WI38 (cell line): Measurements from ENCODE around the gene NFASC.

ENCODE experiments used
- H3K4me3 ChIP-seq: 2 replicates; pipeline ENCODE4 v1.5.1; 2011; ENCODE audit warnings: low read depth, mild to moderate bottlenecking, control low read depth, low read length
- CTCF ChIP-seq: IDR thresholded peaks from 2 replicates; pipeline ENCODE4 v1.5.1; 2012; ENCODE audit warnings: low read depth, mild to moderate bottlenecking, control low read depth, low read length

The NFASC gene

GRCh38 chr1:204950353-204951001 lies 79.8 kb downstream of the NFASC start:
- TF ChIP-seq CTCF, result no peak
- H3K4me3 ChIP-seq, result no peak overlapping the region

- no peak overlapping the region for H3K4me3 ChIP-seq
- TF ChIP-seq CTCF, result no peak
Measured at GRCh38 chr1:204958317-204959307, 88.0 kb downstream of the NFASC start.

- no peak for TF ChIP-seq CTCF
- no peak overlapping the region for H3K4me3 ChIP-seq
Measured at GRCh38 chr1:204959374-204959773, 88.7 kb downstream of the NFASC start.

- H3K4me3 ChIP-seq, result no peak overlapping the region
- TF ChIP-seq CTCF, result no peak
Measured at GRCh38 chr1:204959836-204960235, 89.2 kb downstream of the NFASC start.

- no peak for TF ChIP-seq CTCF
- H3K4me3 ChIP-seq, result no peak overlapping the region
Measured at GRCh38 chr1:204960306-204961125, 89.9 kb downstream of the NFASC start.

GRCh38 chr1:204961765-204962419 lies 91.2 kb downstream of the NFASC start:
- H3K4me3 ChIP-seq, result no peak overlapping the region
- no peak for TF ChIP-seq CTCF
